Measurements from ENCODE around the gene BACH2. TPM values are rescaled to one million over a fixed set of nuclear protein-coding genes. Genes with fewer than 3 reads are reported as not detected.
"Not testable (repeated sequence)": the region's sequence is repeated elsewhere in the genome, so short reads cannot be mapped to it uniquely, and the experiment has no call there.

Gene BACH2
- total and polyA plus RNA-seq, 2 donors (not counting 1 experiment from before 2014, with no cell fraction given), result 2.2 to 2.6 TPM

GRCh38 chr6:90036963-90037362 is 259.7 kb downstream of the BACH2 start:
- no peaks in the 10 kb centered on the region for H3K27me3 ChIP-seq (ENCODE audit: control insufficient read depth, insufficient read depth, low read length)
- no peak overlapping the region for H2AFZ ChIP-seq (ENCODE audit: low read length)
- no peaks in the 10 kb centered on the region for H3K9me3 ChIP-seq (ENCODE audit: control insufficient read depth, insufficient read depth, low read depth, low read length)
- no peak overlapping the region for H3K27ac ChIP-seq (ENCODE audit: insufficient read depth, low read length)
- TF ChIP-seq EZH2 (IDR thresholded peaks at IDR 0.05; ENCODE audit: low read length, missing control alignments), result no peak
- no peak for TF ChIP-seq CTCF (conservative IDR thresholded peaks at IDR 0.05 in 1 of 2, IDR thresholded peaks at IDR 0.05 in 1 of 2; ENCODE audit: low read depth in 1 of 2, low read length in 2 of 2)
- H3K4me1 ChIP-seq (ENCODE audit: control insufficient read depth, extremely low read depth, insufficient read depth, low read length), result peaks cover 3% of the 10 kb centered on the region
- H3K4me2 ChIP-seq (ENCODE audit: extremely low read depth, insufficient read depth, low read length), result no peak overlapping the region
- no peaks in the 10 kb centered on the region for H3K36me3 ChIP-seq (ENCODE audit: control insufficient read depth, insufficient read depth, low read length)
- DNase-seq (ENCODE audit: low read depth in 2 of 2), result no peak
- no peaks in the 10 kb centered on the region for H3K79me2 ChIP-seq (ENCODE audit: control insufficient read depth, insufficient read depth, low read length)
- no peaks in the 10 kb centered on the region for H4K20me1 ChIP-seq (ENCODE audit: control insufficient read depth, extremely low read depth, insufficient read depth, low read length)
- H3K9ac ChIP-seq (ENCODE audit: insufficient read depth, low read length), result no peak overlapping the region
- no peak overlapping the region for H3K4me3 ChIP-seq (replicated peaks in 1 of 4; ENCODE audit: control extremely low read depth in 1 of 4, insufficient read depth in 1 of 4, low read depth in 3 of 4, low read length in 4 of 4)

GRCh38 chr6:90035047-90035723 is 261.5 kb downstream of the BACH2 start:
- no peak overlapping the region for H3K9ac ChIP-seq (ENCODE audit: insufficient read depth, low read length)
- H3K4me3 ChIP-seq (replicated peaks in 1 of 4; ENCODE audit: control extremely low read depth in 1 of 4, insufficient read depth in 1 of 4, low read depth in 3 of 4, low read length in 4 of 4), result no peak overlapping the region
- peaks cover 3% of the 10 kb centered on the region for H3K4me1 ChIP-seq (ENCODE audit: control insufficient read depth, extremely low read depth, insufficient read depth, low read length)
- H2AFZ ChIP-seq (ENCODE audit: low read length), result no peak overlapping the region
- no peak overlapping the region for H3K4me2 ChIP-seq (ENCODE audit: extremely low read depth, insufficient read depth, low read length)
- no peaks in the 10 kb centered on the region for H3K79me2 ChIP-seq (ENCODE audit: control insufficient read depth, insufficient read depth, low read length)
- no peak for DNase-seq (ENCODE audit: low read depth in 2 of 2)
- H4K20me1 ChIP-seq (ENCODE audit: control insufficient read depth, extremely low read depth, insufficient read depth, low read length), result no peaks in the 10 kb centered on the region
- no peaks in the 10 kb centered on the region for H3K36me3 ChIP-seq (ENCODE audit: control insufficient read depth, insufficient read depth, low read length)
- no peak for TF ChIP-seq CTCF (conservative IDR thresholded peaks at IDR 0.05 in 1 of 2, IDR thresholded peaks at IDR 0.05 in 1 of 2; ENCODE audit: low read depth in 1 of 2, low read length in 2 of 2)
- no peak for TF ChIP-seq EZH2 (IDR thresholded peaks at IDR 0.05; ENCODE audit: low read length, missing control alignments)
- no peaks in the 10 kb centered on the region for H3K9me3 ChIP-seq (ENCODE audit: control insufficient read depth, insufficient read depth, low read depth, low read length)
- no peaks in the 10 kb centered on the region for H3K27me3 ChIP-seq (ENCODE audit: control insufficient read depth, insufficient read depth, low read length)
- no peak overlapping the region for H3K27ac ChIP-seq (ENCODE audit: insufficient read depth, low read length)

- H2AFZ ChIP-seq (ENCODE audit: low read length), result no peak overlapping the region
These were observed 262.8 kb downstream of the BACH2 start for GRCh38 chr6:90033746-90034271.

DNA sequence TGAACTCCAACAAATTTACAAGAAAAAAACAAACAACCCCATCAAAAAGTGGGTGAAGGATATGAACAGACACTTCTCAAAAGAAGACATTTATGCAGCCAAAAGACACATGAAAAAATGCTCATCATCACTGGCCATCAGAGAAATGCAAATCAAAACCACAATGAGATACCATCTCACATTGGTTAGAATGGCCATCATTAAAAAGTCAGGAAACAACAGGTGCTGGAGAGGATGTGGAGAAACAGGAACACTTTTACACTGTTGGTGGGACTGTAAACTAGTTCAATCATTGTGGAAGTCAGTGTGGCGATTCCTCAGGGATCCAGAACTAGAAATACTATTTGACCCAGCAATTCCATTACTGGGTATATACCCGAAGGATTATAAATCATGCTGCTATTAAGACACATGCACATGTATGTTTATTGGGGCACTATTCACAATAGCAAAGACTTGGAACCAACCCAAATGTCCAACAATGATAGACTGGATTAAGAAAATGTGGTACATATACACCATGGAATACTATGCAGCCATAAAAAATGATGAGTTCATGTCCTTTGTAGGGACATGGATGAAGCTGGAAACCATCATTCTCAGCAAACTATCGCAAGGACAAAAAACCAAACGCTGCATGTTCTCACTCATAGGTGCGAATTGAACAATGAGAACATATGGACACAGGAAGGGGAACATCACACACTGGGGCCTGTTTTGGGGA is 264.0 kb downstream of the BACH2 start:
- H2AFZ ChIP-seq (ENCODE audit: low read length); H3K4me2 ChIP-seq (ENCODE audit: extremely low read depth, insufficient read depth, low read length); H3K4me3 ChIP-seq (replicated peaks in 1 of 4; ENCODE audit: control extremely low read depth in 1 of 4, insufficient read depth in 1 of 4, low read depth in 3 of 4, low read length in 4 of 4): not testable (repeated sequence)

More at GRCh38 chr6:90033746-90034271, 262.8 kb downstream of the BACH2 start:
- Histone ChIP-seq H3K27me3 (ENCODE audit: control insufficient read depth, insufficient read depth, low read length) (no peaks in the 10 kb centered on the region), H3K36me3 (ENCODE audit: control insufficient read depth, insufficient read depth, low read length) (no peaks in the 10 kb centered on the region), H3K79me2 (ENCODE audit: control insufficient read depth, insufficient read depth, low read length) (no peaks in the 10 kb centered on the region), H4K20me1 (ENCODE audit: control insufficient read depth, extremely low read depth, insufficient read depth, low read length) (no peaks in the 10 kb centered on the region), H3K27ac (ENCODE audit: insufficient read depth, low read length) (no peak overlapping the region), H3K4me1 (ENCODE audit: control insufficient read depth, extremely low read depth, insufficient read depth, low read length) (no peaks in the 10 kb centered on the region), H3K9ac (ENCODE audit: insufficient read depth, low read length) (no peak overlapping the region), H3K4me2 (ENCODE audit: extremely low read depth, insufficient read depth, low read length) (no peak overlapping the region), H3K9me3 (ENCODE audit: control insufficient read depth, insufficient read depth, low read depth, low read length) (no peaks in the 10 kb centered on the region), H3K4me3 (replicated peaks in 1 of 4; ENCODE audit: control extremely low read depth in 1 of 4, insufficient read depth in 1 of 4, low read depth in 3 of 4, low read length in 4 of 4) (no peak overlapping the region)
- TF ChIP-seq CTCF (conservative IDR thresholded peaks at IDR 0.05 in 1 of 2, IDR thresholded peaks at IDR 0.05 in 1 of 2; ENCODE audit: low read depth in 1 of 2, low read length in 2 of 2) (no peak), EZH2 (IDR thresholded peaks at IDR 0.05; ENCODE audit: low read length, missing control alignments) (no peak)
- no peak for DNase-seq (ENCODE audit: low read depth in 2 of 2)

More for the DNA sequence above, 264.0 kb downstream of the BACH2 start:
- H3K9me3 ChIP-seq (ENCODE audit: control insufficient read depth, insufficient read depth, low read depth, low read length); H3K79me2 ChIP-seq (ENCODE audit: control insufficient read depth, insufficient read depth, low read length); H3K9ac ChIP-seq (ENCODE audit: insufficient read depth, low read length); H3K27me3 ChIP-seq (ENCODE audit: control insufficient read depth, insufficient read depth, low read length); H3K36me3 ChIP-seq (ENCODE audit: control insufficient read depth, insufficient read depth, low read length); H3K4me1 ChIP-seq (ENCODE audit: control insufficient read depth, extremely low read depth, insufficient read depth, low read length); DNase-seq (ENCODE audit: low read depth in 2 of 2); H4K20me1 ChIP-seq (ENCODE audit: control insufficient read depth, extremely low read depth, insufficient read depth, low read length); H3K27ac ChIP-seq (ENCODE audit: insufficient read depth, low read length): not testable (repeated sequence)

Measured in fibroblast of lung (primary cell).